Nephron progenitor cell (in vitro differentiated cells): Measurements from ENCODE around the gene PGA4.
"Not testable (repeated sequence)": the region's sequence is repeated elsewhere in the genome, so short reads cannot be mapped to it uniquely, and the experiment has no call there.

Experiments
- DNase-seq: peaks from one replicate; pipeline ENCODE4 v3.0.0; 2021
- H3K27ac Mint-ChIP-seq: 2 replicates; pipeline ENCODE4 v1.8.0; 2021; ENCODE audit warnings: mild to moderate bottlenecking, moderate library complexity, mixed read lengths
- H3K27me3 Mint-ChIP-seq: 2 replicates; pipeline ENCODE4 v1.8.0; 2021; ENCODE audit warnings: mild to moderate bottlenecking, low read depth, mixed read lengths; ENCODE audit not compliant: poor library complexity
- H3K36me3 Mint-ChIP-seq: 2 replicates; pipeline ENCODE4 v1.8.0; 2021; ENCODE audit warnings: low read depth, mixed read lengths
- H3K4me1 Mint-ChIP-seq: 2 replicates; pipeline ENCODE4 v1.8.0; 2021; ENCODE audit warnings: mixed read lengths
- H3K4me3 Mint-ChIP-seq: 2 replicates; pipeline ENCODE4 v1.8.0; 2021; ENCODE audit warnings: mild to moderate bottlenecking, moderate library complexity, mixed read lengths
- H3K9me3 Mint-ChIP-seq: 2 replicates; pipeline ENCODE4 v1.8.0; 2021; ENCODE audit warnings: mild to moderate bottlenecking, moderate library complexity, mixed read lengths

PGA4 gene

GRCh38 chr11:61219016-61219415, 3.1 kb upstream of the PGA4 start:
- H3K36me3 Mint-ChIP-seq, H3K4me3 Mint-ChIP-seq, H3K27me3 Mint-ChIP-seq, DNase-seq, H3K27ac Mint-ChIP-seq, H3K9me3 Mint-ChIP-seq, H3K4me1 Mint-ChIP-seq: not testable (repeated sequence)

- not testable (repeated sequence) for H3K4me3 Mint-ChIP-seq, H3K4me1 Mint-ChIP-seq, H3K27ac Mint-ChIP-seq, H3K36me3 Mint-ChIP-seq, H3K9me3 Mint-ChIP-seq, DNase-seq, H3K27me3 Mint-ChIP-seq
Measured at GRCh38 chr11:61222692-61223091, 545 bp downstream of the PGA4 start.

- H3K9me3 Mint-ChIP-seq, DNase-seq, H3K4me1 Mint-ChIP-seq, H3K27me3 Mint-ChIP-seq, H3K4me3 Mint-ChIP-seq, H3K27ac Mint-ChIP-seq, H3K36me3 Mint-ChIP-seq: not testable (repeated sequence)
Measured at GRCh38 chr11:61226457-61227137, 4.5 kb downstream of the PGA4 start.

- H3K4me1 Mint-ChIP-seq, H3K4me3 Mint-ChIP-seq, H3K9me3 Mint-ChIP-seq, DNase-seq, H3K27ac Mint-ChIP-seq, H3K27me3 Mint-ChIP-seq, H3K36me3 Mint-ChIP-seq: not testable (repeated sequence)
Measured at GRCh38 chr11:61229458-61229857, 7.3 kb downstream of the PGA4 start.

- not testable (repeated sequence) for H3K36me3 Mint-ChIP-seq, DNase-seq, H3K4me3 Mint-ChIP-seq, H3K27me3 Mint-ChIP-seq, H3K9me3 Mint-ChIP-seq, H3K4me1 Mint-ChIP-seq, H3K27ac Mint-ChIP-seq
Measured at GRCh38 chr11:61231033-61231432, 8.9 kb downstream of the PGA4 start.

GRCh38 chr11:61231585-61231984, 9.4 kb downstream of the PGA4 start:
- not testable (repeated sequence) for H3K4me3 Mint-ChIP-seq, DNase-seq, H3K9me3 Mint-ChIP-seq, H3K4me1 Mint-ChIP-seq, H3K36me3 Mint-ChIP-seq, H3K27ac Mint-ChIP-seq, H3K27me3 Mint-ChIP-seq

- not testable (repeated sequence) for H3K27me3 Mint-ChIP-seq, H3K9me3 Mint-ChIP-seq, H3K36me3 Mint-ChIP-seq, DNase-seq, H3K4me1 Mint-ChIP-seq, H3K27ac Mint-ChIP-seq, H3K4me3 Mint-ChIP-seq
Measured at GRCh38 chr11:61232548-61233145, 10.5 kb downstream of the PGA4 start.

GRCh38 chr11:61237130-61237529, 15.0 kb downstream of the PGA4 start:
- H3K9me3 Mint-ChIP-seq, H3K4me3 Mint-ChIP-seq, H3K27ac Mint-ChIP-seq, H3K4me1 Mint-ChIP-seq, H3K27me3 Mint-ChIP-seq, DNase-seq, H3K36me3 Mint-ChIP-seq: not testable (repeated sequence)

GRCh38 chr11:61240288-61240687, 18.1 kb downstream of the PGA4 start:
- H3K9me3 Mint-ChIP-seq, H3K4me3 Mint-ChIP-seq, H3K4me1 Mint-ChIP-seq, H3K27ac Mint-ChIP-seq, H3K36me3 Mint-ChIP-seq, H3K27me3 Mint-ChIP-seq, DNase-seq: not testable (repeated sequence)

- H3K36me3 Mint-ChIP-seq = not testable (repeated sequence)
Measured at GRCh38 chr11:61240875-61241274, 18.7 kb downstream of the PGA4 start, which contains the start of gene PGA5. Gene PGA5 (plus strand): TSS chr11:61241175. CDS start chr11:61241227, 52 bp downstream.

GRCh38 chr11:61241526-61241925, 19.4 kb downstream of the PGA4 start:
- H3K4me3 Mint-ChIP-seq = not testable (repeated sequence)

More at GRCh38 chr11:61240875-61241274, 18.7 kb downstream of the PGA4 start, which contains the start of gene PGA5:
- not testable (repeated sequence) for H3K4me3 Mint-ChIP-seq, H3K9me3 Mint-ChIP-seq, H3K27ac Mint-ChIP-seq, H3K27me3 Mint-ChIP-seq, H3K4me1 Mint-ChIP-seq, DNase-seq

GRCh38 chr11:61245284-61245964, 23.3 kb downstream of the PGA4 start:
- H3K27ac Mint-ChIP-seq, H3K36me3 Mint-ChIP-seq, H3K4me1 Mint-ChIP-seq, H3K9me3 Mint-ChIP-seq, H3K4me3 Mint-ChIP-seq, H3K27me3 Mint-ChIP-seq, DNase-seq: not testable (repeated sequence)

More at GRCh38 chr11:61241526-61241925, 19.4 kb downstream of the PGA4 start:
- DNase-seq, H3K27me3 Mint-ChIP-seq, H3K27ac Mint-ChIP-seq, H3K36me3 Mint-ChIP-seq, H3K4me1 Mint-ChIP-seq, H3K9me3 Mint-ChIP-seq: not testable (repeated sequence)

- H3K36me3 Mint-ChIP-seq, H3K27me3 Mint-ChIP-seq, H3K9me3 Mint-ChIP-seq, DNase-seq, H3K4me3 Mint-ChIP-seq, H3K27ac Mint-ChIP-seq: not testable (repeated sequence)
- peaks cover 12% of the 10 kb centered on the region for H3K4me1 Mint-ChIP-seq
Measured at GRCh38 chr11:61248071-61248470, 25.9 kb downstream of the PGA4 start.

GRCh38 chr11:61249201-61249600, 27.1 kb downstream of the PGA4 start:
- H3K36me3 Mint-ChIP-seq, H3K9me3 Mint-ChIP-seq, H3K27me3 Mint-ChIP-seq, DNase-seq, H3K4me3 Mint-ChIP-seq: not testable (repeated sequence)
- Mint-ChIP-seq H3K4me1 (peaks cover 12% of the 10 kb centered on the region), H3K27ac (peak overlapping the region; percentile 69)
